Psoas muscle (tissue), 8 donors: ENCODE results near the gene OR6J1. TPM values are rescaled to one million over a fixed set of nuclear protein-coding genes. Genes with fewer than 3 reads are reported as not detected.

Experiments
- ATAC-seq, 4 donors: fragments of 200-7000 bp; cut with Tn5 transposase; one replicate each; pipeline ENCODE4 v1.9.1; 2020; ENCODE audit warnings: moderate library complexity in 3 of 4, mild to moderate bottlenecking in 2 of 4
- DNase-seq, 2 donors: peaks; one replicate each; pipeline ENCODE4 v3.0.0-alpha.2; 2020
- H3K27ac ChIP-seq: fragments of 200-600 bp; one replicate; pipeline ENCODE4 v1.8.0; 2022
- H3K27me3 ChIP-seq, 3 donors: fragments of 200-600 bp in 1 of 3; one replicate each; pipeline versions ENCODE4 v1.6.1 to v1.8.0; 2013 to 2022; ENCODE audit warnings: low read length in 2 of 3, mild to moderate bottlenecking in 2 of 3, moderate library complexity in 1 of 3; ENCODE audit not compliant: insufficient read depth in 3 of 3
- H3K36me3 ChIP-seq, 2 donors: fragments of 200-600 bp in 1 of 2; one replicate each; pipeline versions ENCODE4 v1.6.1 to v1.8.0; 2013 to 2022; ENCODE audit warnings: low read depth in 1 of 2, mild to moderate bottlenecking in 1 of 2, moderate library complexity in 1 of 2; ENCODE audit not compliant: insufficient read depth in 1 of 2
- H3K4me1 ChIP-seq: fragments of 200-600 bp; one replicate; pipeline ENCODE4 v1.8.0; 2022
- H3K4me3 ChIP-seq: fragments of 200-600 bp; one replicate; pipeline ENCODE4 v1.8.0; 2022; ENCODE audit warnings: mild to moderate bottlenecking
- H3K9me3 ChIP-seq: fragments of 200-600 bp; one replicate; pipeline ENCODE4 v1.8.0; 2022
- WGBS, 3 donors: extraction: QIAGEN DNeasy Blood & Tissue Kit; methylation state at CpG; one replicate each; pipeline versions ENCODE4 v1.1.6 to v1.1.7; 2013; 5-methylcytosine and 5-hydroxymethylcytosine counted together
- intact Hi-C, 2 donors: fragments of 100-400 bp; cut with DNase I; formaldehyde crosslinking; loops; one replicate each; pipeline versions ENCODE4 v1.11.0 to v1.14.2; 2022
- polyA plus RNA-seq, 3 donors: library from polyadenylated mRNA; stranded (reverse); fragments of 200-250 nt; gene quantifications; one replicate each; pipeline ENCODE4 v1.2.3, GENCODE V29; 2013
- total RNA-seq, 4 donors: library from RNA; stranded (reverse); fragmentation: NEBNext Ultra II Directional in 2 of 4; extraction: Animal tissue kit (Norgen Biotek cat#: 25700) in 2 of 4; gene quantifications; one replicate each; pipeline versions ENCODE4 v1.2.1 to v1.2.4, GENCODE V29; 2021 to 2023
- TF ChIP-seq, protein P1 (sequence below): fragments of 200-600 bp; IDR thresholded peaks from one replicate; pipeline ENCODE4 v1.8.0; 2022; ENCODE audit warnings: antibody characterized with exemption
- donor health status: healthy with polysubstance abuse.
- donor health status: DM: no; HTN: no; CAD: no; lungs with moderate emphysema.
- donor health status: Bipolar disorder and iron deficiency.
- donor health status: healthy.
- donor health status: DM: yes; HTN: yes; CAD: no.
- donor health status: DM: no; HTN: no; CAD: no.
- donor health status: DM: no; HTN: no; CAD: no.
- donor health status: DM: yes; HTN: yes; CAD: no.

The OR6J1 gene
- total and polyA plus RNA-seq, 7 donors = not detected

DNA sequence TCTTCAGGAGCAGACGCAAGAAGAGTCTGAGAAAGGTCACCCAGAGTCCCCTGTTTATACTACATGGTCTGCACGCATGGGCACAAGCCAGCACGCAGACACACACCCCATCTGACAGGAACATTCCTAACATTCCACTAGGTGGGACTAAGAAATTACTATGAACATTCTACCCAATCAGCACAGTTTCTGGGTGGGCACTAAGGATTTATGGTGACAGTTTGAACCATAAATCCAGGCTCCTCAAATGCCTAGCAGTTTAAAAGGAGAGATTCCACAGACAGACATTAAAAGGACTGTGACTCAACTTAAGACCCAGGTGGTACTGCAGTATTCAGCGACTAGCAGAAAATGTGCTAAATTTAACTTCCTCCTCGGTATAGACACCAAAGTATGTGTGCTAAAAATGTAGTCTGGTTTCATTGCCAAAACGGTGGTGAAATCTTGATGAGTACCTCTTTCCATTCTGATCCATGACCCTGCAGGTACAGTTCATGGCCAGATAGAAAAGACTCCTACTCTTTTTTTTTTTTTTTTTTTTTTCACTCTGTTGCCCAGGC lies 29.8 kb downstream of the OR6J1 start:
- 7 to 9% (median 8%) methylated on average over 6 of the region's 6 CpGs for WGBS, 3 donors
- TF ChIP-seq, protein P1, sequence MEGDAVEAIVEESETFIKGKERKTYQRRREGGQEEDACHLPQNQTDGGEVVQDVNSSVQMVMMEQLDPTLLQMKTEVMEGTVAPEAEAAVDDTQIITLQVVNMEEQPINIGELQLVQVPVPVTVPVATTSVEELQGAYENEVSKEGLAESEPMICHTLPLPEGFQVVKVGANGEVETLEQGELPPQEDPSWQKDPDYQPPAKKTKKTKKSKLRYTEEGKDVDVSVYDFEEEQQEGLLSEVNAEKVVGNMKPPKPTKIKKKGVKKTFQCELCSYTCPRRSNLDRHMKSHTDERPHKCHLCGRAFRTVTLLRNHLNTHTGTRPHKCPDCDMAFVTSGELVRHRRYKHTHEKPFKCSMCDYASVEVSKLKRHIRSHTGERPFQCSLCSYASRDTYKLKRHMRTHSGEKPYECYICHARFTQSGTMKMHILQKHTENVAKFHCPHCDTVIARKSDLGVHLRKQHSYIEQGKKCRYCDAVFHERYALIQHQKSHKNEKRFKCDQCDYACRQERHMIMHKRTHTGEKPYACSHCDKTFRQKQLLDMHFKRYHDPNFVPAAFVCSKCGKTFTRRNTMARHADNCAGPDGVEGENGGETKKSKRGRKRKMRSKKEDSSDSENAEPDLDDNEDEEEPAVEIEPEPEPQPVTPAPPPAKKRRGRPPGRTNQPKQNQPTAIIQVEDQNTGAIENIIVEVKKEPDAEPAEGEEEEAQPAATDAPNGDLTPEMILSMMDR = no peak
- Histone ChIP-seq H3K4me3 (no peak overlapping the region), H3K9me3 (no peaks in the 10 kb centered on the region), H3K36me3 (peaks cover 3 to 39% of the 10 kb centered on the region in 2 donors), H3K27me3 (no peaks in the 10 kb centered on the region), H3K27ac (peak overlapping the region; percentile 56), H3K4me1 (peaks cover 17% of the 10 kb centered on the region)
- ATAC-seq = peak; percentile 88 to 96 (median 92)
- intact Hi-C loops = loop anchor here in 1 of 2 donors (5.0 kb wide), 1 partner anchor 38 kb away; no protein-coding TSS in a partner anchor
- peak in 1 of 2 donors; percentile 21 for DNase-seq

GRCh38 chr14:22613736-22614239 lies 30.4 kb downstream of the OR6J1 start:
- Histone ChIP-seq H3K27ac (peak overlapping the region; percentile 56), H3K4me3 (no peak overlapping the region), H3K36me3 (peaks cover 4 to 44% of the 10 kb centered on the region in 2 donors), H3K4me1 (peaks cover 17% of the 10 kb centered on the region), H3K9me3 (no peaks in the 10 kb centered on the region), H3K27me3 (no peaks in the 10 kb centered on the region)
- TF ChIP-seq, protein P1 = no peak
- 29 to 42% (median 33%) methylated on average over 3 of the region's 3 CpGs for WGBS, 3 donors
- no peak for DNase-seq
- intact Hi-C loops = loop anchor here in 1 of 2 donors (5.0 kb wide), 1 partner anchor 39 kb away; no protein-coding TSS in a partner anchor
- ATAC-seq = peak in 2 of 4 donors; percentile 3 to 27

DNA sequence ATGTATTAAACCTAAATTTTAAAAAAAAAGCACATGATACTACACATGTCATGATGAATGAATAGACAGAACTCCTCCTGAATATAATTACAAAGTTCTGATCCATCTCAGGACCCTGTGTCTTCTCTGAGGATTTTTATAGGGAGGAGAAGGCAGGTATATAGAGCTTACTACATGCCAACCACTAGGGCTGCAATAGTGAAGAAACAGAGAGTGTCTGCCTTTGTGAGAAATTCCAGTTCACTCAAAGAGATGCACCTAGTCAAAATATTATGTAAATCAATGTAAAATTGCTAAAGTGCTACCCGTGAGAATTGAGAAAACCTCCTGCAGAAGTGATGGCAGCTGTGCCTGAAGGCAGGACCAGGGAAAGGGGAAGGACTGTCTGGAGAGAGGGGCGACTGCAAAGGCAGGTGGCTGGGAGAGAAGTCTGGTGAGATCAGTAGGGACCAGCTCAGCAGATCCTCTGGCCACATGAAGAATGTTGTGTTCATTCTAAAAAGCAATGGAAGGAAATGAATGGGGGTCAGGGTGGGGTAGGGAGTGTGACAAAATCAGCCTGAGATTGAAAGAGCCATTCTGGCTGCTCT lies 31.0 kb downstream of the OR6J1 start:
- TF ChIP-seq, protein P1 = no peak
- no peak overlapping the region for H3K4me3 ChIP-seq
- no peaks in the 10 kb centered on the region for H3K9me3 ChIP-seq
- ATAC-seq (peak in 1 of 4 donors; percentile 3), DNase-seq (no peak)
- peak overlapping the region; percentile 56 for H3K27ac ChIP-seq
- H3K27me3 ChIP-seq = no peaks in the 10 kb centered on the region
- H3K4me1 ChIP-seq = peaks cover 17% of the 10 kb centered on the region
- intact Hi-C loops = loop anchor here in 1 of 2 donors (5.0 kb wide), 1 partner anchor 39 kb away; no protein-coding TSS in a partner anchor
- 59 to 63% (median 60%) methylated on average over 2 of the region's 2 CpGs for WGBS, 3 donors
- H3K36me3 ChIP-seq = peaks cover 4 to 50% of the 10 kb centered on the region in 2 donors

GRCh38 chr14:22610931-22611330 lies 33.2 kb downstream of the OR6J1 start:
- Histone ChIP-seq H3K9me3 (no peaks in the 10 kb centered on the region), H3K27me3 (no peaks in the 10 kb centered on the region), H3K27ac (no peak overlapping the region), H3K4me3 (no peak overlapping the region), H3K36me3 (peaks cover 4 to 73% of the 10 kb centered on the region in 2 donors), H3K4me1 (peaks cover 17% of the 10 kb centered on the region)
- no peak for DNase-seq
- TF ChIP-seq, protein P1 = no peak
- 85 to 100% (median 91%) methylated on average over 2 of the region's 2 CpGs for WGBS, 3 donors
- ATAC-seq = no peak
- intact Hi-C loops = loop anchor here in 1 of 2 donors (5.0 kb wide), 1 partner anchor 41 kb away; no protein-coding TSS in a partner anchor
